ENCODE data around the gene RAB28.

DNA sequence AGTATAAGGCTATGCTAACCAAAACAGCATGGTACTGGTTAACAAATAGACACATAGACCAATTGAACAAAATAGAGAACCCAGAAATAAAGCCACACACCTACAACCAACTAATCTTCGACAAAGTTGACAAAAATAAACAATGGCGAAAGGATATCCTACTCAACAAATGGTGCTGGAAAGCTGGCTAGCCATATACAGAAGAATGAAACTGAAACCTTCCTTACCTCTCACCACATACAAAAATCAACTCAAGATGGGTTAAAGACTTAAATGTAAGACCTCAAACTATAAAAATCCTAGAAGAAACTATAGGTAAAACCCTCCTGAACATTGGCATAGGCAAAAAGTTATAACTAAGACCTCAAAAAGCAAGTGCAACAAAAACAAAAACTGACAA, 47.2 kb downstream of the RAB28 start:
- TF ChIP-seq, protein P1, sequence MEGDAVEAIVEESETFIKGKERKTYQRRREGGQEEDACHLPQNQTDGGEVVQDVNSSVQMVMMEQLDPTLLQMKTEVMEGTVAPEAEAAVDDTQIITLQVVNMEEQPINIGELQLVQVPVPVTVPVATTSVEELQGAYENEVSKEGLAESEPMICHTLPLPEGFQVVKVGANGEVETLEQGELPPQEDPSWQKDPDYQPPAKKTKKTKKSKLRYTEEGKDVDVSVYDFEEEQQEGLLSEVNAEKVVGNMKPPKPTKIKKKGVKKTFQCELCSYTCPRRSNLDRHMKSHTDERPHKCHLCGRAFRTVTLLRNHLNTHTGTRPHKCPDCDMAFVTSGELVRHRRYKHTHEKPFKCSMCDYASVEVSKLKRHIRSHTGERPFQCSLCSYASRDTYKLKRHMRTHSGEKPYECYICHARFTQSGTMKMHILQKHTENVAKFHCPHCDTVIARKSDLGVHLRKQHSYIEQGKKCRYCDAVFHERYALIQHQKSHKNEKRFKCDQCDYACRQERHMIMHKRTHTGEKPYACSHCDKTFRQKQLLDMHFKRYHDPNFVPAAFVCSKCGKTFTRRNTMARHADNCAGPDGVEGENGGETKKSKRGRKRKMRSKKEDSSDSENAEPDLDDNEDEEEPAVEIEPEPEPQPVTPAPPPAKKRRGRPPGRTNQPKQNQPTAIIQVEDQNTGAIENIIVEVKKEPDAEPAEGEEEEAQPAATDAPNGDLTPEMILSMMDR (IDR thresholded peaks at IDR 0.05), result no peak
- TF ChIP-seq POLR2A (IDR thresholded peaks at IDR 0.05), result no peak

Data from adrenal gland (tissue), 5 donors.